CD4-positive, alpha-beta T cell treated with Interleukin-15 for 4 hours (primary cell): Measurements from ENCODE around the gene PEX5L.
A peak's percentile ranks its signal among the peaks of the same experiment; 100 is the strongest.
"Not testable (repeated sequence)": the region's sequence is repeated elsewhere in the genome, so short reads cannot be mapped to it uniquely, and the experiment has no call there.

Source experiments
- DNase-seq: peaks from one replicate; pipeline ENCODE4 v3.0.0-alpha.2; 2020; ENCODE audit warnings: low spot score

PEX5L gene

DNA sequence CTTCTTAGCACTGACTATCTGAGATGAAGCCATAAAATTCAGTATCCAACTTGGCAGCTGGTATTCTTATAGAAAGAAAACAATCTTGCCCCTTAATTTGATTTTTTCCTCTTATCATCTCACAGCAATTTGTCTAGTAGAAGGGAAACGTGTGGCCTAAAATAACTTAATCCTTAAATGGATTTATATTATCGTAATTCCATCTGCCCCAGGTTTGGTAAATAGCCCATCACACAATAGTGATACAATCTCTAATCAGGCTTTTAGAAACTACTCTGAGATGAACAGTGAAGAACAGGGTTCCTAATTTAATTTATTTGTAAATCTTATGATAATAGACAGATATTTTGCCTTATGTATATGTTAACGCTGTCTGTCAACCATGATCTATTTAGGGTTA is 24.8 kb downstream of the PEX5L start:
- DNase-seq, result no peak

DNA sequence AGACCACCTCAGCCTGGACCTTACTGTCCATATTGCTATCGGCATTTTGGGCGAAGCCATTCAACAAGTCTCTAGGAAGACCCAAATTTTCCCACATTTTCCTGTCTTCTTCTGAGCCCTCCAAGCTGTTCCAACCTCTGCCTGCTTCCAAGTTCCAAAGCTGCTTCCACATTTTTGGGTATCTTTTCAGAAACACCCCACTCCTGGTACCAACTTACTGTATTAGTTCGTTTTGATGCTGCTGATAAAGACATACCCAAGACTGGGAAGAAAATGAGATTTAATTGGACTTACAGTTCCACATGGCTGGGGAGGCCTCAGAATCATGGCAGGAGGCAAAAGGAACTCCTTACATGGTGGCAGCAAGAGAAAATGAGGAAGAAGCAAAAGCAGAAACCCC is 28.4 kb downstream of the PEX5L start:
- not testable (repeated sequence) for DNase-seq

DNA sequence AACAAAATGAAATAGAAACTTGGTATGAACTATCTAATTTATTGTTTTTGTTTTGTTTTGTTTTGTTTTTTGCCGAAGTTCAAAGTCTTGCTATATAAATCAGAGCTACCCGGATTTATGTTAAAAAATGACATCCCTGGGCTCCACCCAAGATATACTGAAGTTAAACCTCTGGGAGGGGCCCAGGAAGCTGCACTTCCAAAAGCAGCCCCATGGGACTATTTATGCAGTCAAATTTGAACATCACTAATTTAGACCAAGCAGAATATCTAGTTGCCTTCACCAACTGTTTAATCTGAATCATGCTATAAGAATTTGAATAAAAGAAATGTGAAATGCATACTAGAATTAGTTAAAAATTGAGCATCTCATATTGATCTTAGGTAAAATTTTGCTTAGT is 32.2 kb downstream of the PEX5L start:
- no peak for DNase-seq

DNA sequence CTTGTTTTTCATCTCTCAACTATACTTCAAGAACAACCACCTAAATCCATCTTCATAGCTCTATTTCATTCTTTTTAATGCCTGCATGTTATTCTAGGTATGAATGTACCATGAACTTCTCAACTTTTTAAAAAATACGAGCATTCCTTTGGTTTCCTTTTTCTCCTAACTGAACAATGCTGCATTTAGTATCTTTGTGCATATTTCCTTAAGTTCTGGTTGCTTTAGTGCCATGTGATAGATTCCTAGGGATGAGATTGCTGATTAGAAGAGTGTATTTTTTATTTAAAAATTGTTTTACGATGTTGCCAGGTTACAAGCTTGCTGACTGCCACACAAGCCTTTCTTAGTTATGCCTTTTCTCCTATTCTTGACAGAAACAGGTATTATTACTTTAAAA is 34.7 kb downstream of the PEX5L start:
- no peak for DNase-seq

DNA sequence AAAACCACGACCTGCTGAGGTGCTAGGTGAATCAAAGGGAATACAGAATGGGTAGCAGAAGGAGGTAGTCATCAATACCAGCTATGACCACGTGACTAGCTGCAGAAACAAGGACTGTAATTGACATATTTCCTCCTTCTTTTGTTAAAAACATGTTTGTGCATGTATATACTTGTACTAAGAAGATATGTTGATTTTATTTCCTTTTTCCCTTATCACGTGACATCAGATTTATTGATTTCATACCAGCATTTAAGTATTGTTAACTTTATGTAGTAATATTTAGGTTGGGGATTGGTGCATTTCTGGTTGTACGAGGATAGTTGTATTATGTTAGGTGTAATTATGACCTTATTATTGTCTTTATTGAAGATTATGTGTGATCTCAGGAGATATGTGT is 36.2 kb downstream of the PEX5L start:
- no peak for DNase-seq

DNA sequence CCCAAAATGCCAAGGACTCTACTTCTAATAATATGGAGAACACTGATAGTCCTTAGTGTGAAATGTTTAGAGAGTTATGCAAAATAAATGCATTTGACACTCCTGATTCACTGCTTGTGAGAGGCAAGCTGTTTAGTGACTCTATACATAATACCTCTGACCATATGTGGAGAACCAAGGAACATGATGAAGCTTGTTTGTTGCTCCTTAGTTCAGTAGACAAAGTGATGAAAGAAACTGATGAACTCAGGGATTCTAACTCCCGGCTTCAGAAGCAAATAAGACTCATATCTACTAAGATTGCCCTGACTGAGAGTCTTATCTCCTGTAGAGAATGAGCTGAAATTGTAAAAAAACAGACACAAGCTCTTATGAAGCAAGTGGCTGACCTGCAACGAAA is 41.3 kb downstream of the PEX5L start:
- DNase-seq, result no peak

DNA sequence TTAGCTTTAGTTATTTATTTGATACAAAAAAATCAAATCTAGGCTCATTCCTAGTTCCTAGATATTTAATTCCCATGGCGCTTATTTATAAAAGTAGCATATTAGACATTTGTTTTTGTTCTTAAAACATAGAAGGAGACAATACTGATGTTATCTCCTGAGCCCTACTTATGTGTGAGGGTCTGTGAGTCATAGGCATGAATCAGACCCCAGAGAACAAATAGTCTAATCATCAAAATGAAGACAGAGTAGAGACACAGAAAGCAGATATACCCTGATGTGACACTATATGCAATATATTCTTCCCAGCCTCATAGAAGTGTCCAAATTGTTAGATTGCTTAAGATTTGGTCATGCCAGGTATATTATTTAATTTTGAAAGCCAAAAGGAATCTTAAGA is 44.9 kb downstream of the PEX5L start:
- no peak for DNase-seq

DNA sequence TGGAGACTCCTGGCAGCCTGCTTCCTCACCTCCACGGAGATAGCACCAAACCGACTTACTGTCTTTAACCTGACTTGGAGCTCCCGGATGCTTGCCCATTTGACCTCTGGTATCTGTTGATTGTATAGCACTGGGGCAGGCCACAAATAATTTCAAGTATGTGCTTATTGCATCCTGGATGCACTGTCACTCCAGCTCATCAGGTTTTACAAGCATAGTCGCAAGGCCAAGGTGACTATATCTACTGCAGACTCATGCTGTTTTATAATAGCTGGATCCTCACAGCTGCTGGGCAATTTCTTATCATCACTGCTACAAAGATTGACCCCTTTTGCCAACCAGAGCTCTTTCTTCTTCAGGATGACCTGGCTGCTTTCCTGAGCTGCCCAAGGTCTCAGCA is 45.6 kb downstream of the PEX5L start:
- DNase-seq, result no peak

DNA sequence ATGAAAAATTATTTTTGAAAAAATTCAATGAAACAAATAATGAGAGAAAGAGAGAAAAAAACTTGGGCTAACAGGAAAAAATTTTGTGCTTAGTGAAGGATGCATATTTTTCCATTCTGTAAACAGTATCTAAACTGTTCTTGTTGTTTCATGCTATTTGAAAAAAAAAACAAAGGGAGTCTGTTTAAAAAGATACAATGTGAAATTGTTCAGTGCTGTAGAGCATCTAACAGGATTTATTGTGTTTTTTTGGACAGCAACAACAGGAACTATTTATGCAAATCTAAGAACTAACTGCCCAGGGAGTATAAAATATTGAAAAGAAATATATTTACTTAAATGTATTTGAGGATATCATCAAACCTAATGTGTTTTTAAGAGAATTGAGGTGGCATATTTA is 55.1 kb downstream of the PEX5L start:
- DNase-seq, result no peak

DNA sequence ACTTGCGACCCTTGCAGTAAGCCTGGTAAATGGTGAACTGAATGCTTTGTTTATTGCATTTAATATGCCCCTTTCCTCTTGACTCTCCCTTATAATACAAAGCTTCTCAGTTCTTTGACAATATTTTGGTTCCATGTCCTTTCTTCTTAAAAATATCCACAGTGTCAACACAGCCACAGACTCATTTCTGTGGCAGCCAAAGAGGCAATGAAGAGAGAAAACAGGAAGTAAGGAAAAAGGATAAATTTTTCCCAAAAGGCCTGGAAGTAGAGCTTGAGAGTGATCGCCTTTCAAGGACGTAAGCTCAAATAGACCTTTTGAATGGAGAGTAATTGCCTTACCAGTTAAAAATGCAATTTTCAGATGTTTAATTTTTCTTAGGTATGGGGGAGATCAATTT is 59.4 kb downstream of the PEX5L start:
- DNase-seq, result no peak

DNA sequence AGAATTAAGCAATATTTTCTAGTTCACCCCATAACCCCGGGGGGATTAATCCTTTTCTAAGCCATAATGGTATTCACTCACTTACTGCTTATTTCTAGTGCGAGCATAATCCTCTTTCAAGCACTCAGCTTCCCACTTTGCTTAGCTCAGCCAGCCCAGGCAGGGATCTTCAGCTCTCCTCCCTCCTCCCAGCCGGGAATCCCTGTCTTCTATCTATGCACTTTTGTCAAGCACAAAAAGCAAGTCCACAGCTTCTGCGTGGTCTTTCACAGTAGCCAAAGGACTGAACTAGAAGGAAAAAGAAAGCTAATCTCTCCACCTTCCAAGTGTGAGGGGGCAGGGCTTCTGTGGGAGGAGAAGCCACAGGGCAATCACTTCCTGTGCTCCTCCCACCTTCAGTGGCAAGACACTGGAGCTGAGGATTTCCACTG is 62.8 kb downstream of the PEX5L start:
- no peak for DNase-seq

DNA sequence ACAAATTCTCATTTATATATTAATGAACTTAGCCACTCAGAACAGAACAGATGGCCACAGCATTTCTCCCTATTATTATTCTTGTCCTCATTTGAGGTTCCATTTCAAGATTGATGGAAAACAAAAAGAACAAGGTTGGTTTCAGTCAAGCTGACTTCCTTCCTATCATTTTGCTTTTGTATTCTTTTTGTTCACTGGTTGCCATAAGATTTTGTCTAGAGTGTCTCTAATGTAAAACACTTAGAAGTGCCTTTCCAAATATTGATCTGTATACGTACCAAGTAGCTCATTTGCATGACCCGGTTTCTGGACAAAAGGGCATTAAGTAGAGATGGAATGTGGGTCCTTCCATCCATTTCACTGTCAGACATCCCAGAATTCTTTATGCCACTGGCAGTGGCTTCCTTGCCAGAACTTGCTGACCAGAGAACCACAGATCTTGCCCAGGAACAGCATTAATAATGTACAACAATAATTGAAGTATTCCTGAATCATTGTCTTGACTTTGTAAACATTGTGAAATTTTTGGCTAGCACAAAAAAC is 63.8 kb downstream of the PEX5L start:
- no peak for DNase-seq

DNA sequence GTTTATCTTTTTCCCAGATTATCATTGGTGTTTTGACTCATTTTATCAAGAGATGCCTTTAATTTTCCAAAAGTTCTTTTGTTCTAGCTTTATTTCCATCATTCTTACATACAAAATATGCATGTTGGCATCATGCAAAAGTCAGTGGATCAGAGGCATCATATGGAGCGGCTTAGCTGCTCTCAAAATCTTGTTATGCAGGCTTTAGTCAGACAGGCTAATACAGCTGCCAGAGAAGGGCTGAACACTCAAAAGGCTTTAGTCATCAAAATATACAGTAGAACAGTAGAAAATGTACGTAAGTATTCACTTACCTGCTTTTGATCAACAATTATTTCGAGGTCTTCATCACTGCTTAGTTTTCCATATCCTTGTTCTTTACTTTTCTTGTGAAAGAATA is 65.5 kb downstream of the PEX5L start:
- no peak for DNase-seq

DNA sequence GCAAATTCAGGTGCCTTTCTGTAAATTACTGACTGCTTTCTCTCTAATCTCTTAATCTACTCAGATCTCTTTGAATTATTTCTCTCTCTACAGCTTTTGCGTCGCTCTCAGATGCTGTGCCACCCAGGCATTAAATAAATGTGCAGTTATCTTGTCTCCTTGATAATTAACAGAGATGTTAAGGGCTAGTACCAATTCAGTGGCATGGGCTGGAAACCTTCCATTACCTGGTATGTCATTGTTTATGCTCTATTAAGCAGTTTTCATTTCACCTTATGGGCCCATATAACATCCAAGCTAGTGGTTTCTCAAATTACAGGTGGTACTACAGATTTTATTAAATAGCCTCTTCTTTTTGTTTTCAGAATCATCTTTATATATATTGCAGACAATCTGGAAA is 66.0 kb downstream of the PEX5L start:
- DNase-seq, result no peak

DNA sequence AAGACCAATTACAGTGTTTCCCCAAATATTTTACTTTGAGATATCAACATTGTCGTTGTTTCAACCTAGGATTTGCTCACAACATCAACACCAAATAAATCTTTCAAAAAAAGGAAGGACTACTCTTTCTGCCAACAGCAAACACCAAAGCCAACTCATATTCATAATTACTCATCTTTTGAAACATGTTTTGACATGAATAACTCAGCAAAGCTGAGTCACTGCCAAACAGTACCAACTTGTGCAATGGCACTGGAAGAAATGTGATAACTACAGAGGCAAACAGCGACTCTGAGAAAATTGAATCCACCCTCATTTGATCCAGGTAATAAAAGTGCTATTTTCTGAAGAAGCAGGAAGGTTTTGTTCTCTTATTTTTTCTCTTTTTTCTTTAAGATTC is 67.2 kb downstream of the PEX5L start:
- DNase-seq, result no peak

DNA sequence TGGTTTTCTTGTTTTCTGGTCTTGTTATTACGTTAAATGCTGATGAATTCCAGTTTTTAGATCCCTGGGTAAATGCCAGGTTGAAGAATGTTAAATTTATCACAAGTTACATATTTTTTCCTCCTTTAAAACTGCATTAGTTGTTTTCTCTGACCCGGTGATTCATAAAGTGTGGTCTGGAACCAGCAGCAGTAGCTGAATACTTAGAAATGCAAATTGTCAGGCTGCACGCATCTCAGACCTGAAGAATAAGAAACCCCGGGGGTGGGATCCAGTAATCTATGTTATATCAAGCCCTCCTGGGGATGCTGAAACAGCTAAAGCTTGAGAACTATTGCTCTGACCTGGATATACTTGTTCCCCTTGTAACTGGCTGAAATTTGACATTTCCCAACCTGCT is 69.1 kb downstream of the PEX5L start:
- no peak for DNase-seq

DNA sequence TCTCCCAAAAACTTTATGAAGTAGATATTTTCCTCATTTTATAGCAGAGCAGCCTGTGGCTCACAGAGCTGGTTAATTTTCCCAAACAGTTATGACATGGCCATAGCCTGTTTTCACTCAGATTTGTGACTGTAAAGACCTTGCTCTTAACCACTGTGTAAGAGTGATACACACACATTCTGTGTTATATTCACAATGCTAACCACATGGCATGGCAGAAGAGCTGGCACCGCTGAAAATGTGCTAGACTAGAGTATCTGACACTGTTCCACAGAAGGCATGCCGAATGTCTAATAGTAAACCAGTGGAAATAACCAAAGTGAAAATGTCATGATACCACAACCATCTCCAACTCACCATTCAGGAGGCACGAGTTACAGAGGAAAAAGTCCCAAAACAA is 71.8 kb downstream of the PEX5L start:
- no peak for DNase-seq

DNA sequence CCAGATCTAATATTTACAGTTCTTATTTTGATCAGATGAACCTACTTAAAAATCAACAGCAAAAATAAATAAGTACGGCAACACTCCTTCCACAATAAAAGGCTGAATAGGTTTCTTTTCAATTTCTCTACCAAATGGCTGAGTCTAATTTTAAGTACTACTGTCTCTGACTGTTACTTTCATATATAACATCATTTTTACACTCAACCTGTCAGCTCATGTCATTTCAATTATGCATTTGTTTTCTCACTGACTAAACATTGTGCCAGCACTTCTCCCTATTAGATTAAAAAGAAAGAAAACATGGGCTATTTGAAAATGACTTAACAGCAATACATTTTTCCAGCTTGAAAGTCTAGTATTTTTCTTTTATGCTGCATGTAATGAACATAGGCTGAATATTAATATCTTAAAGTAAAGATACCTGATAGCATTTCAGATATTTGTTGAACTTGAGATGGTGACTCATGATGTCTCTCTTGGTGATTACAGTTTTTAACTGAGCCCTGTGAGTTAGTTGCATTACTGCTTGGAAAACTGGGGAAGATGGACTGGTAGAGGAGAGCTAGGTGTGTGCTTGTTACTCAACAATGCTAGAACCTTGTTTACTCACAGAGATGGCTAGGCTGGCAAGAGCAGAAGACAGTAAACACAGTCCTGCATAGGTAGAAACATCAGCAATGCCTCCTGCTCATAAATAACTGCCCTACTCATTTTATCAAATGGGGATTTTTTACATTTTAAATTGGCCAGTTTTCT is 73.9 kb downstream of the PEX5L start:
- no peak for DNase-seq

DNA sequence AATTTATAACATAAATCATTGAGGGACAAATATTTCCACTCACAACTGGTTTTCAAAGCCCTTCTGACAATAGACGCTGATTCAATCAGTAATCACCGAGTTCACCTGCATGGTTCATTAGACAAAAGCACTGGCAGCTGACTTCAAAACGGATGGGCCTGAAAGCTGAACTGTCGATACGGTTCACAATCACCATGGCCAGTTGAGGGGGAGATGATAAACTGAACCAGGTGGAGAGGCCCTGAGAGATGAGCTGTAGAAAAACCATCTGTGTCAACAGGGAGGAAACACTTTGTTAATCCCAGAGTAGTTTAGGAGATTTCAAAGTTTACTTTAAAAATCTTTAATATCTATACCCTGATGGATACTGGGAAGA is 75.0 kb downstream of the PEX5L start:
- DNase-seq, result no peak

DNA sequence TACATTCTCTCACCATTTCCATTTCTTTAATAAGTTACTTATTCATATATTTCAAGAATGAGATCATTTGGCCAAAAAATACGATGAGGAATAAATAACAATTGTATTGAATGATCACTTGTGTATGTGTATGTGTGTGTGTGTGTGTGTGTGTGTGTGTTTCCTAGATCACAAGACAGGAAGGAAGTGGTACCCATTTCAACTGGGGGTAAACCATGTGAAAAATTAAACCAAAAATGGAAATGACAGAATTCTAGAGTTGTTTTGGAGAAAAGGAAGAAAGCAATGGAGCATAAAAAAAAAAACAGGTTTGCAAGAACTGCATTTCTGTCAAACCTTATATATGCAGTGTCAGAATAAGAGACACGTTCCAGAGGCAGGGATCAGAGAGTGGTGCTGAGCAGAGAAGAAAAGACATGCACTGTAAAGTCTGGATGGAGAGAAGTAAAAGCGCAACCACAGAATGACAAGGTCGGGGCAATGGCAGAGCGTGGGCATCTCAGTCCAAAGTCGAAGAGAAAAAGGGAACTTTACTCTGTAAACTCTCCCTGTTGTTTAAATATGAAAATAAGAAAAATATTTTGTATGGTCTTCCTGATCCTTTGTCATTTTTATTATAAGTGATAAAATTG is 75.5 kb downstream of the PEX5L start:
- DNase-seq, result no peak

DNA sequence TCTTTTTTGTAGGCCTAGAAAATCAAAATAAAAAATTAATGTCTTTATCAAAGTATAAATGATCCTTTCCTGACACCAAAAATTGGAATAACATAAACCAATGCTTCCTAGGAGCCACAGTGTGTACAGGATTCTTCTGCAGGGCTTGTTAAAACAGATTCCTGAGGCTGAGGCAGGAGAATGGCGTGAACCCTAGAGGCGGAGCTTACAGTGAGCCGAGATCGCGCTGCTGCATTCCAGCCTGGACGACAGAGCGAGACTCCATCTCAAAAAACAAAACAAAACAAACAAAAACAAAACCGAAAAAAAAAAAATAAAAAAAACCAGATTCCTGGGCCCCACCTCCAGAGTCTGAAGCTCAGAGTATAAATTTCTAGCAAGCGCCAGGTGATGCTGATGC is 78.0 kb downstream of the PEX5L start:
- DNase-seq, result no peak

DNA sequence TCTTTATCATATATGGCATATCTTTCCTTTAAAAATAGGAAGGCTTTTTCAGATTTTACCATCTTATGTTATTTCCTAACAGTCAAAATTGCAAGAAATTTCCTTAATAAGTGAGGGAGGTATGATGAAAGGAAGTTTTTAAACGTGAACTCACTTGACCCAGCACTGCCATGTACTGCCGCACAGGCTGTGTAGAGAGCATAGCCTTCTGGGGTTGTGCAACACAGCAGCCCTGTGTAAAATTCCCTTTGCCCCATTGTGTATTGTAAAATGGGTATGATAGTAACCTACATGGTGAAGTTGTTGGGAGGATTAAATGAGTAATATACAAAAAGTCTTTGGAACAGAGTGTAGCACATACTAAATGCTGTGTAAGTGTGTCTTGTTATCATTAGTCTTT is 78.6 kb downstream of the PEX5L start:
- no peak for DNase-seq

DNA sequence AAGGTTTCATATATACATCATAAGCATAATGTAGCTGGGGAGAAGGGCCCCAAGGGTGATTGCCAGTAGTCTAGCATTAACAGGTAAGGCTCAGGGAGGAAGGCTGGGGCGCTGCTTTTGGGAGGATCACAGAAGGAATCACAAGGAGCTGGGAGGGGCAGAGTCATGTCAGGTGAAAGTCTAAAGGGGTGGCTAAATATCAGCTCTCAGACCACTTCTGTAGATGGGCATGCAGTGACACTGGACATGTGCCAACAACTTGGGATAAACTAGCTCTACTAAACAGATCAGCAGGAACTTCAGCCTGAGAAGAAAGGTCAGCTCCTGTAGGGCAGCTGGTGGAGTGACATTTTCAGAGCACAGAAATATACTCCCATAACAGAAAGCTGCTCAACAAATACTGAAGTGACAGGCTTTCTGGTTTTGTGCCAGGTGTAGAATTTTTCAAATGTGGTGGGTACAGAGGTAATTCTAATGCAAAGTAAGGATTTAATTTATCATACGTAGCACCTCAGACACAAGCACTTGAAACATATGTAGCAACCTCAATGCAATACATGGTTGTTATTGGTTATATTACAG is 79.4 kb downstream of the PEX5L start:
- no peak for DNase-seq

DNA sequence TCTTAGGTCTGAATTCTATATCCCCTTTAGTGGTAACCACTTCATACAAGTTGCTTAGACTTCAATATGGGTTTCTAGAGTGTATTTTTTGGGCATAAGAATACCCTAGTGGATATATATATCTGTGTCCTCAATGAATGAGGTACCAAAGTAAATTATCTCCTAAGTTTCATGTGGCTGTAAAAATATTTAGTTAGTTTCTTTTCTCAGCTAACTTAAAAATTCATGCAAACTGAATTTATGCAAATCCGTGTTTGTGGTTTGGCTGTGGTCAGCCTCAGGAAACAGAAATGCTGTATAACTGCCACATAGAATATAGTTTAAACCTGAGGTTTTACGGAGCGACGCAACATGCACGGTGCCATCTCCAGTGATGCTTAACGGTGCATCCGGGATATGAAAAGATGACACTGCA is 80.3 kb downstream of the PEX5L start:
- peak; percentile 2 for DNase-seq
